ENCODE data around the gene CNEP1R1. TPM values are rescaled to one million over a fixed set of nuclear protein-coding genes. Genes with fewer than 3 reads are reported as not detected.
"Not testable (repeated sequence)": the region's sequence is repeated elsewhere in the genome, so short reads cannot be mapped to it uniquely, and the experiment has no call there.

Gene CNEP1R1
- total RNA-seq, 2 experiments from 2014 or later: 30.1 to 36.1 TPM

DNA sequence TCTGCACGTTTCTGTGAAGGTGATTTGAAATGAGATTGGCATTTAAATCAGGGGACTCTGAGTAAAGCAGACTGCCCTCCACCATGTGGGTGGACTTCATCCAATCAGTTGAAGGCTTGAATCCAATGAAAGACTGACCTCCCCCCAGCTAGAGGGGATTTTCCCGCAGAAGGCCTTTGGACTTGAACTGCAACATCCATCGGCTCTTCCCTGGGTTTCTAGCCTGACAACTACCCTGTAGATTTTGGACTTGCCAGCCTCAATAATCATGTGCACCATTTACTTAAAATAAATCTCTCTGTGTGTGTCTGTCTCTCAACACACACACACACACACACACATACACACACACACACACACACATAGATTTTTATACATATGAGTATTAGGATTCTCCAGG is 23.9 kb upstream of the CNEP1R1 start:
- Mint-ChIP-seq H3K27ac (no peak overlapping the region), H3K36me3 (ENCODE audit: low read depth) (no peaks in the 10 kb centered on the region), H3K4me1 (no peaks in the 10 kb centered on the region), H3K4me3 (no peak overlapping the region), H3K9me3 (peaks cover 5% of the 10 kb centered on the region), H3K27me3 (peaks cover 29% of the 10 kb centered on the region)
- ChIA-PET CTCF (no interaction called here), POLR2A (interaction anchor here (0.8 kb wide), 1 partner anchor 450 kb away, joined by 3 read pairs; no protein-coding TSS in a partner anchor)
- DNase-seq: no peak

DNA sequence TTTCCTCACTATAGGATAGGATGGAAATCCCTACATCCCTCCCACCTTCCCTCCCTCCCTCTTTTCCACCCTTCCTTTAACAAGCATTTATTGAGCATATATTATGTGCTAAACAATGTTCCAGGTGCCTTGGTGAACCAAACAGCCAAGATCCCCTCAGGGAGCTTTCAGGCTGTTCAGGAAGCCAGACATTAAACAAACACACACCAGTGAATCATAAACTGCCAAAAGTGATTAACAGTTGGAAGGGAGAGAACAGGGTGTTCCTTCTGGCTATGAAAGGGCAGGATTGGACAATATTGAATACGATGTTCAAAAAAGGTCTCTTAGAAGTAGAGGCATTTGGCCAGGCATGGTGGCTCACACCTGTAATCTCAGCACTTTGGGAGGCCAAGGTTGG is 22.8 kb upstream of the CNEP1R1 start:
- no peak for DNase-seq
- Mint-ChIP-seq H3K4me3 (no peak overlapping the region), H3K36me3 (ENCODE audit: low read depth) (no peaks in the 10 kb centered on the region)

DNA sequence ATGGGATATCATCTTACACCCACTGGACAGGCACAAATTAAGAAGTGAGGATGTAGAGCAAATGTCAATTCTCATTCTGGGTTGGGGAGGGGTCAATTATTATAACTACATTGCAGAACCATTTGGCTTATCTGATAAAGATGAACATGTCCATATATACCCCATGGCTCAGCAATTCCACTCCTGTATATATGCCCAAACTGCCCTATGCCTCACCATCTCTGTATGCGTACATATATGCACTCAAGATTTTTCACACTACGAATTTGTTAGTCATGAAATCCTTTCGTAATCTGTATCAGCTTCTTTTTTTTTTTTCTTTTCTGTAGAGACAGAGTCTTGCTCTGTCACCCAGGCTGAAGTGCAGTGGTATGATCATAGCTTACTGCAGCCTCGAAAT is 20.8 kb upstream of the CNEP1R1 start:
- Mint-ChIP-seq H3K4me3 (no peak overlapping the region), H3K9me3 (peaks cover 12% of the 10 kb centered on the region), H3K27me3 (peaks cover 23% of the 10 kb centered on the region), H3K36me3 (ENCODE audit: low read depth) (no peaks in the 10 kb centered on the region), H3K27ac (no peak overlapping the region), H3K4me1 (no peaks in the 10 kb centered on the region)
- DNase-seq: no peak
- ChIA-PET POLR2A (no interaction called here), CTCF (interaction anchor here (1.0 kb wide), 1 partner anchor 21 kb away, joined by 3 read pairs; the partner anchor contains the start of gene CNEP1R1)

More for the DNA sequence above, 22.8 kb upstream of the CNEP1R1 start:
- ChIA-PET CTCF (no interaction called here), POLR2A (no interaction called here)
- no peak overlapping the region for H3K27ac Mint-ChIP-seq
- H3K27me3 Mint-ChIP-seq: peaks cover 27% of the 10 kb centered on the region
- no peaks in the 10 kb centered on the region for H3K4me1 Mint-ChIP-seq
- H3K9me3 Mint-ChIP-seq: peaks cover 7% of the 10 kb centered on the region

DNA sequence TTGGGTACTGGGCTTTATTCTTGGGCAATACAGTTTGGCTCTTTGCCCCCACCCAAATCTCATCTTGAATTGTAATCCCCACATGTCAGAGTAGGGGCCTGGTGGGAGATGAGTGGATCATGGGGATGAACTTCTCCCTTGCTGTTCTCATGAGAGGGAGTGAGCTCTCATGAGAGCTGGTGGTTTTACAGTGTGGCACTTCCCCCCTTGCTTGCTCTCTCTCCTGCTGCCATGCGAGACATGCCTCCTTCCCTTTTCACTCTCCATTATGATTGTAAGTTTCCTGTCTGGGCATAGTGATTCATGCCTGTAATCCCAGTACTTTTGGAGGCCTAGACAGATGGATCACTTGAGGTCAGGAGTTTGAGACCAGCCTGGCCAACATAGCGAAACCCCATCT is 18.1 kb upstream of the CNEP1R1 start:
- no peak for DNase-seq
- CTCF ChIA-PET: no interaction called here
- Mint-ChIP-seq H3K4me1 (no peaks in the 10 kb centered on the region), H3K27ac (no peak overlapping the region), H3K4me3 (no peak overlapping the region), H3K9me3 (peaks cover 10% of the 10 kb centered on the region), H3K27me3 (peaks cover 21% of the 10 kb centered on the region), H3K36me3 (ENCODE audit: low read depth) (no peaks in the 10 kb centered on the region)
- POLR2A ChIA-PET: no interaction called here

DNA sequence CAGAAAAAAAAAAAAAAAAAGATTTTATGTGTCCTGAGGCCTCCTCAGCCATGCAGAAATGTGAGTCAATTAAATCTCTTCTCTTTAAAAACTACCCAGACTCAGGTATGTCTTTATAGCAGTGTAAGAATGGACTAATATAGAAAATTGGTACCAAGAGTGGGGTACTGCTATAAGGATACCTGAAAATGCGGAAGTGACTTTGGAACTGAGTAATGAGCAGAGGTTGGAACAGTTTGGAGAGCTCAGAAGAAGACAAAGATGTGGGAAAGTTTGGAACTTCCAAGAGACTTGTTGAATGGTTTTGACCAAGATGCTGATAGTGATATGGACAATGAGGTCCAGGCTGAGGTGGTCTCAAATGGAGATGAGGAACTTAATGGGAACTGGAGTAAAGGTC is 17.3 kb upstream of the CNEP1R1 start:
- Mint-ChIP-seq H3K9me3 (peaks cover 10% of the 10 kb centered on the region), H3K4me3 (no peak overlapping the region), H3K4me1 (no peaks in the 10 kb centered on the region), H3K27me3 (peaks cover 15% of the 10 kb centered on the region), H3K27ac (no peak overlapping the region), H3K36me3 (ENCODE audit: low read depth) (no peaks in the 10 kb centered on the region)
- ChIA-PET CTCF (interaction anchor here (0.7 kb wide), 1 partner anchor 113 kb away, joined by 3 read pairs; no protein-coding TSS in a partner anchor), POLR2A (no interaction called here)
- no peak for DNase-seq

DNA sequence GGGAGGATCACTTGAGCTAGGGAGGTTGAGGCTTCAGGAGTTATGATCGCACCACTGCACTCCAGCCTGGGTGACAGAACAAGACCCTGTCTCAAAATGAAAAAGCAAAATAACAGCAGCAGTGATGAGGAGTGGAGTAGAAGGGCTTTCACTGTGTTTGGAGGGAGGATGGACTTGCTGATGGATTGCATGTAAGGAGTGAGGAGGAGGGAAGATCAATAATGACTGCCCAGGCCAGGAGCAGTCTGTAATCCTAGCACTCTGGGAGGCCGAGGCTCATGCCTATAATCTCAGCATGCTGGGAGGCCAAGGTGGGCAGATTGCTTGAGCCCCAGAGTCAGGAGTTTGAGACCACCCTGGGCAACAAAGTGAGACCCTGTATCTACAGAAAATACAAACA is 14.8 kb upstream of the CNEP1R1 start:
- Mint-ChIP-seq H3K9me3 (peaks cover 10% of the 10 kb centered on the region), H3K4me3 (no peak overlapping the region), H3K4me1 (no peaks in the 10 kb centered on the region), H3K27ac (no peak overlapping the region), H3K36me3 (ENCODE audit: low read depth) (no peaks in the 10 kb centered on the region), H3K27me3 (peaks cover 4% of the 10 kb centered on the region)
- ChIA-PET CTCF (no interaction called here), POLR2A (interaction anchor here (0.6 kb wide), 1 partner anchor 19 kb away, joined by 3 read pairs; no protein-coding TSS in a partner anchor)
- no peak for DNase-seq

DNA sequence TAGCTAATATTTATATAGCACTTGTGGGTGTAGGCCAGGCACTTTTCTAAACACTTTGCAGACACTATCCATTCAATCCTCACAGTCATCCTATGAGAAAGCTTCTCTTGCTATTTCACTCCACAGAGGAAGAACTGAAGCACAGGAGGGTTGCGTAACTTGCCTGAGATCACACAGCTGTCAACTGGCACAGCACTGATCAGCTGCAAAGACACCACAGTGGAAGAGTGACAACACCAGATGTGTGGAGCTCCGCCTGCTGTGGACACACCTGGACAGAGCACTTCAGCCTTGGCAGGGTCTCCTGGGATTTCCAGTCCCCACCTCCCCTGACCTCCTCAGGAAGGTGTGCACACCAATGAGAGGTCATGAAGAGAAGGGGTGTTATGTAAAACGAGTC is 13.3 kb upstream of the CNEP1R1 start:
- H3K9me3 Mint-ChIP-seq: peaks cover 5% of the 10 kb centered on the region
- H3K27ac Mint-ChIP-seq: no peak overlapping the region
- H3K27me3 Mint-ChIP-seq: peaks cover 2% of the 10 kb centered on the region
- H3K4me1 Mint-ChIP-seq: no peaks in the 10 kb centered on the region
- POLR2A ChIA-PET: interaction anchor here (0.9 kb wide), 1 partner anchor 14 kb away, joined by 4 read pairs; the partner anchor contains the start of gene CNEP1R1
- CTCF ChIA-PET: interaction anchor here (2.2 kb wide), 1 partner anchor 13 kb away, joined by 11 read pairs; the partner anchor contains the start of gene CNEP1R1
- no peak for DNase-seq
- H3K4me3 Mint-ChIP-seq: no peak overlapping the region
- no peaks in the 10 kb centered on the region for H3K36me3 Mint-ChIP-seq (ENCODE audit: low read depth)

DNA sequence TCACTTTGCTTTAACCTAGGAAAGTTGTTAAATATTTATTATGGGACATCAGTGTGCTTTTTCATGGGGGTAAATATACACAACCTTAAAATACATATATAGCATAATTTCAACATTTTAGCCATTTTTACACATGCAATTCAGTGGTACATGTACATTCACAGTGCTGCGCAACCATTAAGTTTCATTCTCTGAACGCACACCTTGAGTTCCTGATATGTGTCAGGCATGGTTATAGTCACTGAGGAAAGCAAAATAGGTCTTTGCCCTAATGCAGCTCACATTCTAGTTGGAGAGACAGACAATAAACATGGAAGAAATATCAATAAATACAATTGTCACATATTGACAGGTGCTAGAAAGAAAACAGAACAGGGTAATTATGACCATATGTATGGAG is 12.8 kb upstream of the CNEP1R1 start:
- Mint-ChIP-seq H3K4me3 (no peak overlapping the region), H3K27me3 (peaks cover 2% of the 10 kb centered on the region), H3K4me1 (no peaks in the 10 kb centered on the region), H3K36me3 (ENCODE audit: low read depth) (no peaks in the 10 kb centered on the region), H3K27ac (no peak overlapping the region), H3K9me3 (peaks cover 5% of the 10 kb centered on the region)
- ChIA-PET POLR2A (interaction anchor here (0.9 kb wide), 1 partner anchor 13 kb away, joined by 4 read pairs; the partner anchor contains the start of gene CNEP1R1), CTCF (interaction anchor here (2.2 kb wide), 1 partner anchor 13 kb away, joined by 11 read pairs; the partner anchor contains the start of gene CNEP1R1)
- DNase-seq: no peak

DNA sequence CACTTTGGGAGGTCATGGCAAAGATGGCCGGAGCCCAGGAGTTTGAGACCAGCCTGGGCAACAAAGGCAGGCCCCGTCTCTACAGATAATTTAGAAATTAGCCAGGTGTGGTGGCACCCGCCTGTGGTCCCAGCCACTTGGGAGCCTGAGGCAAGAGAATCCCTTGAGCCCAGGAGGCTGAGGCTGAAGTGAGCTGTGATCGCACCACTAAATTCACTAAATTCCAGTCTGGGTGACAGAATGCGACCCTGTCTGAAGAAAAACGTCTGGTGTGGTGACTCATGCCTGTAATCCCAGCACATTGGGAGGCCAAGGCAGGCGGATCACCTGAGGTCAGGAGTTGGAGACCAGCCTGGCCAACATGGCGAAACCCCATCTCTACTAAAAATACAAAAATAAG is 10.8 kb upstream of the CNEP1R1 start:
- H3K36me3 Mint-ChIP-seq (ENCODE audit: low read depth); H3K27ac Mint-ChIP-seq; H3K9me3 Mint-ChIP-seq; POLR2A ChIA-PET; H3K27me3 Mint-ChIP-seq; H3K4me3 Mint-ChIP-seq; DNase-seq; H3K4me1 Mint-ChIP-seq: not testable (repeated sequence)
- CTCF ChIA-PET: interaction anchor here (1.3 kb wide), 1 partner anchor 11 kb away, joined by 9 read pairs; the partner anchor contains the start of gene CNEP1R1

DNA sequence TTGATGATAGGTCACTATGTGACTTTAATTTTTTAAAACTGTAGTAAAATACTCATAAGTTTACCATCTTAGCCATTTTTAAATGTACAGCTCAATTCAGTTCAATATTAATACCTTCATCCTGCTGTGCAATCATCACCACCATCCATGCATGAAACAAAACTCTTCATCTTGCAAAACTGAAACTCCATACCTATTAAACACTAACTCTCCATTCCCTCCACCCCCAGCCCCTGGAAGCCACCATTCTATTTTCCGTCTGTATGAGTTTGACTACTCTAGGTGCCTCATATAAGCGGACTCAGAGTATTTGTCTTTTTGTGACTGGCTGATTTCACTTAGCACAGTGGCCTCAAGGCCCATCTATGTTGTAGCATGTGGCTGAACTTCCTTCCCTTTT is 9.4 kb upstream of the CNEP1R1 start:
- Mint-ChIP-seq H3K4me3 (no peak overlapping the region), H3K27ac (no peak overlapping the region), H3K27me3 (no peaks in the 10 kb centered on the region), H3K36me3 (ENCODE audit: low read depth) (no peaks in the 10 kb centered on the region), H3K4me1 (no peaks in the 10 kb centered on the region), H3K9me3 (no peaks in the 10 kb centered on the region)
- ChIA-PET CTCF (interaction anchor here (1.3 kb wide), 1 partner anchor 9 kb away, joined by 9 read pairs; the partner anchor contains the start of gene CNEP1R1), POLR2A (no interaction called here)
- no peak for DNase-seq

DNA sequence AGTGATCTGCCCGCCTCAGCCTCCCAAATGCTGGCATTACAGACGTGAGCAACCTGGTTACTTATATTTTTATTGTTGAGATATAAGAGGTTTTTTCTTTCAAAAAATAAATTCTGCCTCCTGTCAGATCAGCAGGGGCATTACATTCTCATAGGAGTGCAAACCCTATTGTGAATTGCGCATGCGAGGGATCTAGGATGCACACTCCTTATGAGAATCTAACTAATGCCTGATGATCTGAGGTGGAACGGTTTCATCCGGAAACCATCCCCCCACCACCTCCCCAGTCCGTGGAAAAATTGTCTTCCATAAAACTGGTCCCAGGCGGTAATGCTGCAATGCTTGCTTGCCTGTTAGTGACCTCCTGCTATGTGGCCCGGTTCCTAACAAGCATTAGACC is 7.5 kb upstream of the CNEP1R1 start:
- H3K9me3 Mint-ChIP-seq: no peaks in the 10 kb centered on the region

DNA sequence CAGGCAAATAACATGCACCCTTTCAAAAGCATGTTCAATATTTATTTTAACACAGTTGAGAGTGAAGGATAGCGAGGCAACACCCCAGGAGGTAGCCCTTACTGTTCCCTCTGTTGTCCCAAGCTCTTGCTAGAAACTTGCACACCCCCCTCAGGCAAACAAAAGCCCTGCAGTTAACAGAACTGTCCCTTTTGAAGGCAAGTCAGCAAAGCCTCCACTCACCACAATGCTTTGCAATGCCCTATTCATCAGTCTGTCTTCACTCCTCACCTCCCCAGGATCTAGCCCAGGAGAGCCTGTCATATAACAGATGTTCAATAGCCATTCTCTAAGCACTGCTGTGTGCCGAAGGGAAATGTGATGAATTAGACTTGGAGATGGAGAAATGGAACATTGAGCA is 3.5 kb upstream of the CNEP1R1 start:
- no peak for DNase-seq

More for the DNA sequence above, 7.5 kb upstream of the CNEP1R1 start:
- peaks cover 5% of the 10 kb centered on the region for H3K27me3 Mint-ChIP-seq
- H3K4me3 Mint-ChIP-seq: no peak overlapping the region
- no peak for DNase-seq
- no peak overlapping the region for H3K27ac Mint-ChIP-seq
- H3K4me1 Mint-ChIP-seq: no peaks in the 10 kb centered on the region
- ChIA-PET CTCF (no interaction called here), POLR2A (no interaction called here)
- H3K36me3 Mint-ChIP-seq (ENCODE audit: low read depth): no peaks in the 10 kb centered on the region

DNA sequence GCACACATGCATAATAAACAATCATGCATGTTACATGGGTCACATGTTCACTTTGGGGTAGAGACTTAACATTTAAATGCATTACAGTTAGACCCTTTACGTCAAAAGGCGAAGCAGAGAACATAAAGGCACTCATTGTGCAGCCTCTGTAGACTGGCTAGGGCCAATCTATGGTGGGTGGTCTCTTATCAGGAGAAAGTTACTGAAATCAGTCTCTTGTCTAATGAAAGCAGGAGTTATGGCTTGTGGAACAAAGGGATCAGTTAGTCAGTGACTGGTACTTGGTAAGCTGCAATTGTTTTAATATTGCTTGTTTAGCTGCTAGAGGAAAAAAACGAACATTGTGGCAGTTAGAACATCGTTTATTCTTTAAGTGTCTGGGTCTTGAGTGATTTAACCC is 1.4 kb upstream of the CNEP1R1 start:
- H3K27me3 Mint-ChIP-seq: peaks cover 5% of the 10 kb centered on the region
- POLR2A ChIA-PET: no interaction called here
- H3K4me1 Mint-ChIP-seq: peaks cover 26% of the 10 kb centered on the region
- no peaks in the 10 kb centered on the region for H3K9me3 Mint-ChIP-seq
- CTCF ChIA-PET: interaction anchor here (1.5 to 3.7 kb wide), 6 partner anchors 43 to 487 kb away, joined by 4 to 191 read pairs (median 20); partner anchors contain the start of gene HEATR3
- no peak for DNase-seq
- H3K36me3 Mint-ChIP-seq (ENCODE audit: low read depth): peaks cover 6% of the 10 kb centered on the region
- H3K4me3 Mint-ChIP-seq: no peak overlapping the region
- no peak overlapping the region for H3K27ac Mint-ChIP-seq

More for the DNA sequence above, 3.5 kb upstream of the CNEP1R1 start:
- no peaks in the 10 kb centered on the region for H3K9me3 Mint-ChIP-seq
- peaks cover 16% of the 10 kb centered on the region for H3K4me1 Mint-ChIP-seq
- H3K36me3 Mint-ChIP-seq (ENCODE audit: low read depth): no peaks in the 10 kb centered on the region
- POLR2A ChIA-PET: interaction anchor here (1.0 kb wide), 1 partner anchor 190 kb away, joined by 3 read pairs; no protein-coding TSS in a partner anchor
- H3K27ac Mint-ChIP-seq: no peak overlapping the region
- peaks cover 5% of the 10 kb centered on the region for H3K27me3 Mint-ChIP-seq
- CTCF ChIA-PET: interaction anchor here (1.2 to 1.5 kb wide), 3 partner anchors 164 to 189 kb away, joined by 3 to 5 read pairs (median 4); no protein-coding TSS in a partner anchor
- no peak overlapping the region for H3K4me3 Mint-ChIP-seq

DNA sequence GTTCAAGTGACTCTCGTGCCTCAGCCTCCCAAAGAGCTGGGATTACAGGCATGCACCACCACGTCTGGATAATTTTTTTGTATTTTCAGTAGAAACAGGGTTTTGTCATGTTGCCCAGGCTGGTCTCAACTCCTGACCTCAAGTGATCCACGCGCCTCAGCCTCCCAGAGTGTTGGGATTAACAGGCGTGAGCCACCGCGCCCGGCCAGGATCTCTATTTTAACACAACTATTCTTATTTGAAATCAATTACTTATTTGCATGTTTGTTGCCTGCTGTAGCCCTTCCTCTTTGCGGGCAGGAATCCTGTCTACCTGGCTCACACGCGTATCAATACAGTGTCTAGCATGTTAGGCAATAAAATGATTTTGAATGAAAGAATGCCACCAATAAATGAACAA is 818 bp upstream of the CNEP1R1 start:
- DNase-seq: no peak
- Mint-ChIP-seq H3K27ac (no peak overlapping the region), H3K9me3 (no peaks in the 10 kb centered on the region), H3K4me1 (peaks cover 28% of the 10 kb centered on the region), H3K4me3 (no peak overlapping the region), H3K36me3 (ENCODE audit: low read depth) (peaks cover 8% of the 10 kb centered on the region), H3K27me3 (peaks cover 5% of the 10 kb centered on the region)
- ChIA-PET POLR2A (interaction anchor here (1.3 to 2.7 kb wide), 7 partner anchors 43 to 717 kb away, joined by 3 to 37 read pairs (median 9); partner anchors contain the start of genes CYLD, HEATR3 and TENT4B), CTCF (interaction anchor here (0.6 to 3.7 kb wide), 48 partner anchors 9 to 788 kb away, joined by 3 to 191 read pairs (median 7); partner anchors contain the start of genes HEATR3 and TENT4B)

All from activated CD4-positive, alpha-beta memory T cell treated with anti-CD3 and anti-CD28 coated beads, Interleukin-2, amount 10 ng/mL, durations not matched to agents 7 days and 5 days (primary cell).